GM19240 (cell line): Measurements from ENCODE around the gene DLEC1.
A peak's percentile ranks its signal among the peaks of the same experiment; 100 is the strongest.

Experiments
- DNase-seq: peaks from one replicate; pipeline ENCODE4 v3.0.0; 2011; ENCODE audit warnings: low spot score; ENCODE audit not compliant: insufficient read length

The DLEC1 gene, protein sequence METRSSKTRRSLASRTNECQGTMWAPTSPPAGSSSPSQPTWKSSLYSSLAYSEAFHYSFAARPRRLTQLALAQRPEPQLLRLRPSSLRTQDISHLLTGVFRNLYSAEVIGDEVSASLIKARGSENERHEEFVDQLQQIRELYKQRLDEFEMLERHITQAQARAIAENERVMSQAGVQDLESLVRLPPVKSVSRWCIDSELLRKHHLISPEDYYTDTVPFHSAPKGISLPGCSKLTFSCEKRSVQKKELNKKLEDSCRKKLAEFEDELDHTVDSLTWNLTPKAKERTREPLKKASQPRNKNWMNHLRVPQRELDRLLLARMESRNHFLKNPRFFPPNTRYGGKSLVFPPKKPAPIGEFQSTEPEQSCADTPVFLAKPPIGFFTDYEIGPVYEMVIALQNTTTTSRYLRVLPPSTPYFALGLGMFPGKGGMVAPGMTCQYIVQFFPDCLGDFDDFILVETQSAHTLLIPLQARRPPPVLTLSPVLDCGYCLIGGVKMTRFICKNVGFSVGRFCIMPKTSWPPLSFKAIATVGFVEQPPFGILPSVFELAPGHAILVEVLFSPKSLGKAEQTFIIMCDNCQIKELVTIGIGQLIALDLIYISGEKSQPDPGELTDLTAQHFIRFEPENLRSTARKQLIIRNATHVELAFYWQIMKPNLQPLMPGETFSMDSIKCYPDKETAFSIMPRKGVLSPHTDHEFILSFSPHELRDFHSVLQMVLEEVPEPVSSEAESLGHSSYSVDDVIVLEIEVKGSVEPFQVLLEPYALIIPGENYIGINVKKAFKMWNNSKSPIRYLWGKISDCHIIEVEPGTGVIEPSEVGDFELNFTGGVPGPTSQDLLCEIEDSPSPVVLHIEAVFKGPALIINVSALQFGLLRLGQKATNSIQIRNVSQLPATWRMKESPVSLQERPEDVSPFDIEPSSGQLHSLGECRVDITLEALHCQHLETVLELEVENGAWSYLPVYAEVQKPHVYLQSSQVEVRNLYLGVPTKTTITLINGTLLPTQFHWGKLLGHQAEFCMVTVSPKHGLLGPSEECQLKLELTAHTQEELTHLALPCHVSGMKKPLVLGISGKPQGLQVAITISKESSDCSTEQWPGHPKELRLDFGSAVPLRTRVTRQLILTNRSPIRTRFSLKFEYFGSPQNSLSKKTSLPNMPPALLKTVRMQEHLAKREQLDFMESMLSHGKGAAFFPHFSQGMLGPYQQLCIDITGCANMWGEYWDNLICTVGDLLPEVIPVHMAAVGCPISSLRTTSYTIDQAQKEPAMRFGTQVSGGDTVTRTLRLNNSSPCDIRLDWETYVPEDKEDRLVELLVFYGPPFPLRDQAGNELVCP (N-terminal part only)

DNA sequence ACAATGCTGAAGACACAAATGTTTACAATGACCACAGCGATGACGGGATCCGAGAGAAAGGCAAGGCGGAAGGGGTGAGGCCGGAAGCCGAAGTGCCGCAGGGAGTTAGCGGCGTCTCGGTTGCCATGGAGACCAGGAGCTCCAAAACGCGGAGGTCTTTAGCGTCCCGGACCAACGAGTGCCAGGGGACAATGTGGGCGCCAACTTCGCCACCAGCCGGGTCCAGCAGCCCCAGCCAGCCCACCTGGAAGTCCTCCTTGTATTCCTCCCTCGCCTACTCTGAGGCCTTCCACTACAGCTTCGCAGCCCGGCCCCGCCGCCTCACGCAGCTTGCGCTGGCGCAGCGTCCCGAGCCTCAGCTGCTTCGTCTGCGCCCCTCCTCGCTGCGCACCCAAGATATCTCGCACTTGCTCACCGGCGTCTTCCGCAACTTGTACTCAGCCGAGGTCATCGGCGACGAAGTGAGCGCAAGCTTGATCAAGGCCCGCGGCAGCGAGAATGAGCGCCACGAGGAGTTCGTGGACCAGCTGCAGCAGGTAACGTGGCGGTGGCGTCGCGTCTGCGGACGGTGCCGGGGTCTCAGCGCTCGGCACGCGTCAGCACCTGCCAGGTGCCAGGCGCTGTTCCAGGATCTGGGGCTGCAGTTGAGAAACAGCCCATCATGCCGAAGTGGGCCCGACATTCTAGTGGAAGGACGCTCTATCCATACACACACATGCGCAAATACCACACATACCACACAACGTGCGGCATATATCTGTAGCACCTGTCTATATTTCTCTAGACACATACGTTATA lies at the start of gene DLEC1:
Gene DLEC1 (plus strand): TSS at position 108 of the 798 bp plus-strand sequence. CDS start 18 bp downstream, at position 126.
- DNase-seq, result peak; percentile 90

DNA sequence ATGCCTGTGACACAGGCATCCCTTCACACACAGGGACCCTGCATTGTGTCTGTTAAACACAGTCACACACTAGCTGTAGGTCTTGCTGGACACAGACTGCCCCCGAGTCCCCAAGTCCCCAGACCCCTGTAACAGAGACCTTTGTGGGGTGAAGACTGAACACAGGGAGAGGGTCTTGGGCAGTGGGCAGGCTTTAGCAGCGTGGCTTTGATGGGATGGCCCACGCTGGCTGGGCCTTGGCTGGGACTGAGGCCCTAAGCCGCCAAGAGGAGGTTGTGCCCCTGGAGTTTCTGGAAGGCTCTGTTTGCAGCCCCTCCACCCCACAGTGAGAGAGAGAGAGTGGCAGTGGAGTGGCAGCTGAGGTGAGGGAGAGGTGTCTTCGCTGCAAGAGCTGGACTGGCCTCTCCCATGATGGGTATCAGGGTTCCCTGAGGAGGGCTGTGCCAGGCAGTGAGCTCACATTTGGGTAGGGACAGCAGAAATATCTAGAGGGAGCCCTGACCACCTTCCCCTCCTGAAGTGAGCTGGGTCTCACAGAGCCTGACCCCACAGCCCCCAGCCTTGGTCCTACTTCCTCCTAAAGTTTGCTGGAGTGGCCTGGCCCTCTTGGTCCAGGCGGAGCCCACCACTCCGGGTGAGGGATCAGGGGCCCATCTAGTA lies 49.1 kb upstream of the DLEC1 start:
- DNase-seq, result no peak

DNA sequence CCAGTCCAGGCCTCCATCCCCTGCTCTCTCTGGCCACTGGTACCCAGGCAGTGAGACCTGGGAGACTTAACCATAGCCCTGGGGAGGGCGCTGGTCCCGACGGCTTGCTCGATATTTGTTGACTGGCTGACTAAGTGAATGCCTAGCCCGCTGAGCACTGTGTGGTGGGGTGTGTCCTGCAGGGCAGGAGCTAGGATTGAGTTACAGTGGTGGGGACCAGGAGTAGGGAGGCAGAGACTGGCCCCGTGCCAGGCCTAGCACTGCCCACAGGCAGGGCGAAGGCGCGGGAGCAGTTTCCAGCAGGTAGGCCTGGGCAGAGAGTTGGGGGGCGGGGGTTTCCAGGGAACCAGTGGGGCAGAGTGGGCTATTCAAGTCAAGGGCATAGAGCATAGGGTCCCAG lies 48.5 kb upstream of the DLEC1 start, which contains the start of gene VILL:
Gene VILL (plus strand): TSS at position 260 of the 400 bp plus-strand sequence. CDS start 2,887 bp downstream, outside the sequence.
- no peak for DNase-seq

DNA sequence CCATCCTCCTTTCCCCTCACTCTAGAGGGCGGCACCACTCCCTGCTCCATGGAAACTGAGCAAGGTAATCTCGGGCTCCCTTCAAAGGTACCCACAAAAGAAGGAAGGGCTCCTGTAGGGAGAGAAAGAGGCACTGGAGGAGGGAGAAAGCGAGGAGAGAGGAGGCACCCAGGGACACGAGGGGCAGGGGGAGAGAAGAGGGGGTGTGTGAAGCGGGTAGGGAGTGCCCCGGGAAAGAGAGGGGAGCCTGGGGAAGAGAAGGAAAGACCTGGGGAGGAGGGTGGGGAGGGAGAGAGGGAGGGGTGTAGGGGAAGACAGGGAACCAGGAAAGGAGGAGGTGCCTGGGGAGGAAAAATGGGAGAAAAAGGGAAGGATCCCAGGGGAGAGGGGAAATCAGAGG lies 47.9 kb upstream of the DLEC1 start:
- no peak for DNase-seq

DNA sequence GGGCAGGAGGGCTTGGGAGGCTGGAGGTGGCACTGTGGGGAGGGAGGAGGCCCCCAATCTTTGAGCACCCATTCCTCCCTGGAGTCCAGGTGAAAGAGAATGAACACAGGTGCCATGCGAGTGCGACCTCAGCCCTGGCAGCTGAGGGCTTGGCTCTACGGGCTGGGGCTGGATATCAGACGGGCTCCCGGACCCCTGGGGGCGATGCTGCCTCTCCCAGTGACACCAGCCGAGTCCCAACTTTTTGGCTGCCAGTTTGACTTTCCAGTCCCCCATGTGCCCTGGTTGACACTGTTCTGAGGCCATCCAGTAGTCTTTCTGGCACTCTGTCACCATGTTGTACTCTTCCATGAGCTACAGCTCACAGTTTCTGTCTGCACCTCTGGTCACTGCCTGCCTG lies 47.2 kb upstream of the DLEC1 start:
- DNase-seq, result no peak

DNA sequence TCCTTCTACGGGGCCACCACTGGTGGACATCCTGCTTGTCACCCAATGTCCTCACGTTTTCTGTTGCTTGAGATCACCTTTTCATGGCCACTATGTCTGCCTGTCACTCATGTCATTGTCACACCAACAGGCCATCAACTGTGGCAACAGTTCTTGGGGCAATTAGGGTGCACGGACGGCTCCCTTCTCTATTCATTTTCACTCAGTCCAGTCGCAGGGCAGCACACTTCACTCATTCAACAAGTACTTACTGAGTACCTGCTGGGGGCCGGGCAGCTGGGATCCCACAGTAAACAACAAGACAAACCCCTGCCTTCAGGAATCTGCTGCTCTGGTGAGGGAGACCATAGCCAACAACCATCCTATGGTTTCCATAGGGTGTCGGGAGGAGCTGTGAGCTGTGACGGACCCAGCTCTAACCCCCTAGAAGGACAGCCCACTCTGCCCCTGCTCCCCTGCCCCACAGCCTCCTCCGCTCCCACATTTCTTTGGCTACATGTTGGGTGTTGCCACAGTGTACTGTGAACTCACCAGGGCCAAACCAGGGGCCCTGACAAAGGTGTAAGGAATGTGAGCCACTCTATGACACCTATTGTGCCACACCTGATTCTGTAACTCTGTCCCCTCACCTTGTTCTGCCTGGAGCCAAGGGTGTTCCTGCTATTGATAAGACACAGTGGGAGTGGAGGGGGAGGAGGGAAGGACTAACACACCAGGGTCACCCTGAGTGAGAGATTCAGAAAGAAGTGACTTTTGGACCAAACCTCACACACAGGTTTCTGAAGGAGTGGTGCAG lies 46.5 kb upstream of the DLEC1 start:
- no peak for DNase-seq

DNA sequence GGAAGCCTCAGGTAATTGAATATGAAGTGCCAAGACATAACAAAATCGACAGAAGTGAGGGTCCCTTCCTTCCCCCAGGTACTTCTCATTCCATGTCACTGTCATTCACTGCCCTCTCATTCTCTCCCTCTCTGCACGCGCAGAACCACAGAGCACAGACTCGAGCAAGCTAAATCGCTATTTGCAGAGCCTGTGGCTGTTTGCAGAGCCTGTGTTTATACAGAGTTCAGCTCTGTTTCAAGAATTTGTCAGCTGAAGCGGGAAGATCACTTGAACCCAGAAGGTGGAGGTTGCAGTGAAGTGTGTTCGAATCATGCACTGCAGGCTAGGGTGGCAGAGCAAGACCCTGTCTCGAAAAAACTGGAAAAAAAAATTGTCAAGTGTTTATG lies 45.9 kb upstream of the DLEC1 start:
- no peak for DNase-seq

DNA sequence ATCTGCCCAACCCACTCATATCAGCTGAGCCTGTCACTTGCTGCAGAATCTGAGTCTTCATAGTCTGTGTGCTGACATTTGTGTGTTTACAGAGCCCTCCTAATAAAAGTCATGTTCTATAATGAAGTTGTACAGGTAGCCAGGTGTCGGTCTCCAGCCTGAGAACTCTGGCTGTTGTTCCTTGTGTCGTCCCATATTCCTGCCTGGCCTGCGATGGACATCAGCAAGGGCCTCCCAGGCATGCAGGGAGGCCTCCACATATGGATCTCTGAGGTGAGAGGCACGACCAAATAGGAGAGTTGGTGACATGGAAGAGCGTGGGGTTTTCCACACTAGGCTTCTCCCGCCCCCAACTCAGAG lies 45.6 kb upstream of the DLEC1 start:
- no peak for DNase-seq

DNA sequence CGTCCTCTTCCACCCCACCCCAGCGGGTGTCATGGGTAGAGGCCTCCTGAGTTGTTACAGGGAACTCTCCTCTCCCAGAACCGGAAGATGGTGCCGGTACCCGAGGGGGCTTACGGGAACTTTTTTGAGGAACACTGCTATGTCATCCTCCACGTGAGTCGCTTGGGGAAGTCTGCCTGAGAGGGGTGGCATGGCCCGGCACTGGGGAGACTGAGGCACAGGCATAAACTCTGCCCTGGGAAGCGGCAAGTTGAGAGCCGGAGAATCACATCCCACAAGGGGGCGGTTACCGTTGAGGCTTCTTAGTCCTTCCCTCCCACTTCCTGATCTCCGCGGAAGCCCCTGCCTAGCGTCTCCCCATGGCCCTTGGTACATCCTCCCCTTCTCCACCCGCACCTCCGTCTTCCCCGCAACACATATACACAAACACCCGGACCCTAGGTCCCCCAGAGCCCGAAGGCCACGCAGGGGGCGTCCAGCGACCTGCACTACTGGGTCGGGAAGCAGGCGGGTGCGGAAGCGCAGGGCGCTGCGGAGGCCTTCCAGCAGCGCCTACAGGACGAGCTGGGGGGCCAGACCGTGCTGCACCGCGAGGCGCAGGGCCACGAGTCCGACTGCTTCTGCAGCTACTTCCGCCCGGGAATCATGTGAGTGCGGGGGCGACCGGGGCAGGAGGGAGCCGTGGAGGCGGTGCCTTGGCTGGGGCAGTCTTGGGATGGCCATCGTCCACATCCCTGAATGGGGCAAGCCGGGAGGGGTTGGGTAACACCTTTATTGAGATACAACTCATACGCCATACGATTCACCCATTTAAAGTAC lies 45.0 kb upstream of the DLEC1 start:
- peak; percentile 57 for DNase-seq

DNA sequence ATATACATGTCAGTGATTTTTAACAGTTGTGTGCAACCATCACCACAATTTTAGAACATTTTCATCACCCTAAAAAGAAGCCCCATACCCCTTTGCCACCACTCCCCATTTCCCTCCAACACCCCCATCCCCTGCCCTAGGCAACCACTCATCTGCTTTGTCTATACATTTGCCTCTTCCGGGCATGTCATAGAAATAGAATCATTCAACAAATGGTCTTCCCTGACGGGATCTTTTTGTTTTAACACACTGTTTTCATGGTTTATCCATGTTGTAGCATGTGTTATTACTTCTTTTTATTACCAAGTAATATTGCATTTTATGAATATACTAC lies 44.4 kb upstream of the DLEC1 start:
- no peak for DNase-seq

DNA sequence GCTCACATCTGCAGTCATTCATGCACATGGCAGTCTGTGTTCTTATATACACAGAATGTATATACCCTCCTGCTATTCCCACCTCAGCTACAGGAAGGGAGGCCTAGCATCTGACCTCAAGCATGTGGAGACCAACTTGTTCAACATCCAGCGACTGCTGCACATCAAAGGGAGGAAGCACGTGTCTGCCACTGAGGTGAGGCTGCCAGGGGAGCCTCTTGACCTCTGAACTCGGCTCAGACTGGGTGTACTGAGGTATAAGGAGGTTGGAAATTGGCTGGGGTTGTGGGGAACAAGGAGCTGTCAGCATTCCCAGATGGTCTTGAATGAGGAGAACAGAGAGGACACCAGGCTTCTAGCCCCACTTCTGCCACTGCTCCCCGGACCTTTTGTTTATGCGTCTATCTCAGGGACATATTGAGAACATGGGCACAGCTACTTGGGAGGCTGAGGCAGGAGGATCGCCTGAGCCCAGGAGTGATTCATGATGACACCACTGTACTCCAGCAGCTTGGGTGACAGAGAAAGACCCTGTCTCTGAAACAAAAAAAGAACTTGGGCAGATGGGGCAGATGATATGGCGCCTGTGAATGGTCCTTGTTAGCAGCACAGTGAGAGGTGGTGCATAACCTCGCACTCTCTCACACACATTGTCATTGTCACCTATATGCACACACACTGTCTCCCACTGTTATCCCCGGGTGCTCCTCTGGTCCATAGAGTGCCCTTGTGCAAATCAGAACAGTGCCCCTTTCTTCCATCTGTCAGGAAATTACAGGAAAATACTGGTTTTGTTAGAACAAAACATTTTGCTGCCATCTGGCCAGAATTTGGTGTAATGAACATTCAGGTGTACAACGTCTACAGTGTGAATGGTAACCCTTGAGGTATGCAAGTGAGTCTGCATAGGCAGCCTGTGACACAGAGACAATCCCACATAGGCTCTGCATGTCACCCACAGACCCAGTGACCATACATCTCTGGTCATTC lies 43.1 kb upstream of the DLEC1 start:
- DNase-seq, result no peak

DNA sequence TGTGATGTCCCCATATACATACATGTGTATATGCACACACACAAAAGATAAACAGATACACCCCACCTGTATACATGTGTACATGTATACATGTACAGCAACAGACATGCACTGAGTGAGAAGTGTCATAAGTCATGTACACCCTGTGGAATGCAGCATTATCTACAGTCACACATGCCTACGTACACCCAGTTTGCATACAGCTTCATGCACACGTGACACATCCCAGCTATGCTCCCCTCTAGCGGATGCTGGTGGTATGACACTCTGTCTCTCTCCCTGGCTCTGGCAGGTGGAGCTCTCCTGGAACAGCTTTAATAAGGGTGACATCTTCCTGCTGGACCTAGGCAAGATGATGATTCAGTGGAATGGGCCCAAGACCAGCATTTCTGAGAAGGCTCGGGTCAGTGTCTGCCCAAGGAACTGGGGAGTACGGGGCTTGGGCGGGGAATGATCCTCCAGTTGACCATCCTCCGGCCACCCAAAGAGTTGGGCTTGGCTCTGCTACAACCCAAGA lies 42.2 kb upstream of the DLEC1 start:
- peak; percentile 75 for DNase-seq

DNA sequence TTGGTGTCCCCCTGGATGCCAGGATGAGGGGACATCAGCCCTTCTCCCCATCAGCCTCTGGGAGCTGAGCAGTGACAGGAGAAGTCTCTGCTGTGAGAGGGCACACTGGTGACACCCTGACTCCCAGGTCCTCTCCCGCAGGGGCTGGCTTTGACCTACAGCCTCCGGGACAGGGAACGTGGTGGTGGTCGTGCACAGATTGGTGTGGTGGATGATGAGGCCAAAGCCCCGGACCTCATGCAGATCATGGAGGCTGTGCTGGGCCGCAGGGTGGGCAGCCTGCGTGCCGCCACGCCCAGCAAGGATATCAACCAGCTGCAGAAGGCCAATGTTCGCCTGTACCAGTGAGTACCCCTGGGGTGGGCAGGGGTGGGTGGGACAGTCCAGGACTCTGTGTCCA lies 41.7 kb upstream of the DLEC1 start:
- DNase-seq, result no peak

DNA sequence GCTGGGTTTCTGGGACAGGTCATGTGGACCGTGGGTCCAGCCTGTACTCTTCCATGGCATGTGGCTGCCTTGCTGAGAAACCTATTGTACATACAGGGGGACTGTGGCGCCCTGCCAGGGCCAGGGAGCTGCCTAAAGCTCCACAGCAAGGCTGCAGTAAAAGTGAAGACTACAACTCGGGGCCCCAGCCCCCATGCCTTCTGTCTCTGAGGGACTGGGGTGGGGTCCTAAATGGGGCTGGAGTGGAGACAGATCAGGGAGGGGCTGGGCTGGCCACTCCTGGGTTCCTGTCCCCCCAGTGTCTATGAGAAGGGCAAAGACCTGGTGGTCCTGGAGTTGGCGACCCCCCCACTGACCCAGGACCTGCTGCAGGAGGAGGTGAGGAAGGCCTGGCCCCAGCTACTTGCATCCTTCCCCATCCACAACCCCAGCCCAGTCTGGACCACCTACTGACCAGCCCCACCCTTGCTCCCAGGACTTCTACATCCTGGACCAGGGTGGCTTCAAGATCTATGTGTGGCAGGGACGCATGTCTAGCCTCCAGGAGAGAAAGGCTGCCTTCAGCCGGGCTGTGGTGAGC lies 41.1 kb upstream of the DLEC1 start:
- DNase-seq, result no peak

DNA sequence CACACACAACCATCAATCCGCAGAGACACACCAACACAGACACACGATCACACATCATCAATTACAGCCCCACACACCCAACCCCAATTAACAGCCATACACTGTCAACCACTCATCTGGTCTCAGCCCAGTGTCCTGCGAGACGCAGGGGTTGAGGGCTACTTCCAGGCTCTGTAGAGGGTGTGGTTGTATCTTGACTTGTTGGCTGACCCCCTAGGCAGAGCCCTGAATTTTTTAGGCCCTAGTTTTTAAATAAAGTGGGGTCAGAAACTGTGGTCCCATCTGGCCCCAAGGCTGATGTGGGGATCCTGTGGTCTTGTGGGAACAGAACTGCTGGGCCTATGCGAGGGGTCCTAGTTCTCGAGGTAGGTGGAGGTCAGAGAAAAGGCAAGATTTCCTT lies 39.2 kb upstream of the DLEC1 start:
- DNase-seq, result no peak

DNA sequence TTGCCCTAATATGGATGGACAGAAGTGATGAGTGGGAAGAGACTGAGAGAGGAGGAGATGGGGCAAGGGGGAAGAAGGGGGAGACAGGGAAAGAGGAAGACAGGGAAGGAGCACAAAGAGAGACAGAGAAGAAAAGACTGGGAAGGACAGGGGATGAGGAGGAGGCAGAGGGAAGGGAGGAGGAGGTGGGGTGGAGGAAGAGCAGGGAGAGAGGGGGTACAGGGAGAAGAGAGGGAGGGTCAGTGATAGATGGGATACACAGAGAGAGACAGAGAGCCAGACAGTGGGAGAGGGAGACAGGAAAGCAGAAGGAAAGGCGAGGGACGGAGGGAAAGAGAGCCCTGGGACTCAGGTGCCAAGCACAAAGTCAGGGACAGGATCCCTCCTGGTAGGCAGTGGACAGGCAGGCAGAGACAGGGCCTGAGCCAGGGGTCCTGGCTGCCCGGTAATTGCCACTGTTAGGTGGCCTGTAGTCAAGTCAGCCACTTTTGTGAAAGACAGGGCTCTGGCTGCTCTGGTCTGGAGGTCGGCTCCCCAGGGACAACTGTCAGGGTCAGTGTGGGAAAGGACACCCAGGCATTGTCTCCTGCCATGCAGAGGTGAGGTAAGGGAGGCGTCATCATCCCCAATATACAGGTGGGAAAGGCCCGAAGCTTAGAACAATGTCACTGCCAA lies 38.6 kb upstream of the DLEC1 start:
- DNase-seq, result no peak
